Liver (tissue), 9 donors: ENCODE data around the gene RNF181. TPM values are rescaled to one million over a fixed set of nuclear protein-coding genes. Genes with fewer than 3 reads are reported as not detected.

ENCODE experiments used
- DNase-seq: peaks from one replicate; pipeline ENCODE4 v3.0.0-alpha.2; 2017; ENCODE audit warnings: low spot score
- H3K27ac ChIP-seq, 2 donors: one replicate each; pipeline ENCODE4 v1.7.0; 2013; ENCODE audit warnings: inconsistent platforms in 2 of 2, low read length in 2 of 2, control low read depth in 1 of 2, low read depth in 1 of 2, mild to moderate bottlenecking in 1 of 2
- H3K27me3 ChIP-seq, 4 donors: one replicate each; pipeline versions ENCODE4 v1.6.1 to v1.7.0; 2013; ENCODE audit warnings: low read length in 3 of 4, inconsistent platforms in 1 of 4, mild to moderate bottlenecking in 1 of 4, moderate library complexity in 1 of 4; ENCODE audit not compliant: control insufficient read depth in 4 of 4, insufficient read depth in 4 of 4
- H3K36me3 ChIP-seq, 4 donors: one replicate each; pipeline versions ENCODE4 v1.6.1 to v1.7.0; 2013; ENCODE audit warnings: low read length in 3 of 4, mild to moderate bottlenecking in 3 of 4, low read depth in 1 of 4, moderate library complexity in 1 of 4; ENCODE audit not compliant: control insufficient read depth in 4 of 4, insufficient read depth in 3 of 4
- H3K4me1 ChIP-seq, 4 donors: one replicate each; pipeline versions ENCODE4 v1.6.1 to v1.7.0; 2013; ENCODE audit warnings: low read length in 3 of 4, mild to moderate bottlenecking in 3 of 4, moderate library complexity in 1 of 4; ENCODE audit not compliant: control insufficient read depth in 4 of 4, insufficient read depth in 4 of 4
- H3K4me3 ChIP-seq, 3 donors: one replicate each; pipeline versions ENCODE4 v1.6.1 to v1.7.0; 2013; ENCODE audit warnings: low read length in 3 of 3, control low read depth in 1 of 3, low read depth in 1 of 3, mild to moderate bottlenecking in 1 of 3
- H3K9ac ChIP-seq, 2 donors: one replicate each; pipeline ENCODE4 v1.7.0; 2013; ENCODE audit warnings: low read length in 2 of 2, mild to moderate bottlenecking in 2 of 2, moderate library complexity in 2 of 2, control low read depth in 1 of 2, low read depth in 1 of 2
- H3K9me3 ChIP-seq, 4 donors: one replicate each; pipeline versions ENCODE4 v1.6.1 to v1.7.0; 2013; ENCODE audit warnings: low read length in 3 of 4; ENCODE audit not compliant: control insufficient read depth in 4 of 4
- CTCF ChIP-seq: fragments of 150-350 bp; IDR thresholded peaks from 2 replicates; pipeline ENCODE4 v1.5.1; 2017; ENCODE audit warnings: improper control_type of control experiment, low read depth, low read length; ENCODE audit not compliant: missing input control
- FOXA2 ChIP-seq: IDR thresholded peaks from 2 replicates; pipeline ENCODE4 v1.6.1; 2016; ENCODE audit warnings: antibody characterized with exemption
- HNF4A ChIP-seq, 2 donors: conservative IDR thresholded peaks; 2 replicates each; pipeline ENCODE4 v1.6.1; 2016; ENCODE audit warnings: antibody characterized with exemption in 2 of 2, mild to moderate bottlenecking in 2 of 2
- HNF4G ChIP-seq: IDR thresholded peaks from 2 replicates; pipeline ENCODE4 v1.6.1; 2016; ENCODE audit warnings: antibody characterized with exemption
- JUND ChIP-seq, 2 donors: IDR thresholded peaks; 2 replicates each; pipeline ENCODE4 v1.6.1; 2016; ENCODE audit warnings: antibody characterized with exemption in 2 of 2
- NR2F2 ChIP-seq: IDR thresholded peaks from 2 replicates; pipeline ENCODE4 v1.6.1; 2016; ENCODE audit warnings: antibody characterized with exemption
- RAD21 ChIP-seq, 2 donors: IDR thresholded peaks; 2 replicates each; pipeline ENCODE4 v1.6.1; 2016; ENCODE audit warnings: antibody characterized with exemption in 2 of 2, mild to moderate bottlenecking in 2 of 2
- REST ChIP-seq: IDR thresholded peaks from 2 replicates; pipeline ENCODE4 v1.6.1; 2016; ENCODE audit warnings: antibody characterized with exemption, mild to moderate bottlenecking
- RXRA ChIP-seq, 2 donors: IDR thresholded peaks; 2 replicates each; pipeline ENCODE4 v1.6.1; 2017 to 2018; ENCODE audit warnings: antibody characterized with exemption in 2 of 2, mild to moderate bottlenecking in 1 of 2
- SP1 ChIP-seq: IDR thresholded peaks from 2 replicates; pipeline ENCODE4 v1.6.1; 2018; ENCODE audit warnings: antibody characterized with exemption, mild to moderate bottlenecking
- TAF1 ChIP-seq: conservative IDR thresholded peaks from 2 replicates; pipeline ENCODE4 v1.6.1; 2016; ENCODE audit warnings: antibody characterized with exemption, mild to moderate bottlenecking
- YY1 ChIP-seq: IDR thresholded peaks from 2 replicates; pipeline ENCODE4 v1.6.1; 2016; ENCODE audit warnings: antibody characterized with exemption, mild to moderate bottlenecking
- ZBTB33 ChIP-seq: IDR thresholded peaks from 2 replicates; pipeline ENCODE4 v1.6.1; 2016; ENCODE audit warnings: antibody characterized with exemption
- WGBS: extraction: QIAGEN DNeasy Blood & Tissue Kit; methylation state at CpG from one replicate; pipeline ENCODE4 v1.1.7; 2013; 5-methylcytosine and 5-hydroxymethylcytosine counted together
- polyA plus RNA-seq, 2 donors: library from polyadenylated mRNA; stranded (reverse) in 1 of 2; unstranded in 1 of 2; fragments of 200-250 nt in 1 of 2; fragments of >200 nt in 1 of 2; fragmentation: Nextera tagmentation in 1 of 2; extraction: Ambion mirVana in 1 of 2; gene quantifications; one replicate each; pipeline versions ENCODE4 v1.2.1 to v1.2.3, GENCODE V29; 2013 to 2015
- total RNA-seq, 2 donors: library from RNA; depleted of rRNA; stranded (reverse); fragments of >200 nt; gene quantifications; one replicate each; pipeline ENCODE4 v1.2.3, GENCODE V29; 2014
- donor health status: healthy.
- donor health status: healthy.
- donor health status: healthy.
- donor health status: healthy.
- donor health status: healthy.

Gene RNF181
- total and polyA plus RNA-seq, 4 donors = 101 to 195 (median 114) TPM

- H3K9ac ChIP-seq = peak overlapping the region in 1 of 2 donors; percentile 21
- H3K4me1 ChIP-seq = peaks cover 5 to 33% (median 20%) of the 10 kb centered on the region in 4 donors
- no peaks in the 10 kb centered on the region for H3K27me3 ChIP-seq
- TF ChIP-seq YY1 (no peak), SP1 (no peak)
- 69% methylated on average over 6 of the region's 6 CpGs for WGBS
- no peak overlapping the region for H3K4me3 ChIP-seq
- H3K36me3 ChIP-seq = peaks cover 0 to 7% (median 2%) of the 10 kb centered on the region in 4 donors
- H3K9me3 ChIP-seq = no peaks in the 10 kb centered on the region
- no peak for DNase-seq
- H3K27ac ChIP-seq = peak overlapping the region; percentile 87 to 91
Observed at GRCh38 chr2:85579266-85579935, 16.1 kb upstream of the RNF181 start.

GRCh38 chr2:85580206-85580605 is 15.3 kb upstream of the RNF181 start:
- H3K4me1 ChIP-seq = peaks cover 9 to 41% (median 26%) of the 10 kb centered on the region in 4 donors
- 92% methylated on average over 3 of the region's 3 CpGs for WGBS
- H3K9ac ChIP-seq = no peak overlapping the region
- no peaks in the 10 kb centered on the region for H3K9me3 ChIP-seq
- H3K36me3 ChIP-seq = peaks cover 0 to 7% (median 2%) of the 10 kb centered on the region in 4 donors
- no peak overlapping the region for H3K4me3 ChIP-seq
- H3K27me3 ChIP-seq = no peaks in the 10 kb centered on the region
- TF ChIP-seq YY1 (no peak), TAF1 (no peak), REST (no peak), RXRA (IDR thresholded peaks at IDR 0.05) (no peak), JUND (IDR thresholded peaks at IDR 0.05) (no peak), CTCF (no peak)
- no peak for DNase-seq
- no peak overlapping the region for H3K27ac ChIP-seq

GRCh38 chr2:85582492-85582891 is 13.1 kb upstream of the RNF181 start:
- Histone ChIP-seq H3K27me3 (no peaks in the 10 kb centered on the region), H3K9me3 (no peaks in the 10 kb centered on the region), H3K4me3 (no peak overlapping the region), H3K9ac (no peak overlapping the region), H3K36me3 (peaks cover 0 to 7% (median 2%) of the 10 kb centered on the region in 4 donors), H3K4me1 (peaks cover 12 to 41% (median 31%) of the 10 kb centered on the region in 4 donors), H3K27ac (no peak overlapping the region)
- DNase-seq = no peak
- WGBS = 80% methylated on average over 1 of the region's 1 CpG
- TF ChIP-seq FOXA2 = no peak
- no peak for TF ChIP-seq NR2F2
- no peak for TF ChIP-seq HNF4G
- no peak for TF ChIP-seq YY1
- TF ChIP-seq RAD21 (IDR thresholded peaks at IDR 0.05) = no peak
- no peak for TF ChIP-seq HNF4A (conservative IDR thresholded peaks at IDR 0.05)
- no peak for TF ChIP-seq ZBTB33
- TF ChIP-seq JUND (IDR thresholded peaks at IDR 0.05) = no peak
- no peak for TF ChIP-seq TAF1
- TF ChIP-seq CTCF = no peak
- no peak for TF ChIP-seq REST
